Activated T-cell treated with anti-CD3 and anti-CD28 coated beads, Interleukin-2, amount 50 U/mL, for 48 hours (primary cell): ENCODE results near the gene MOV10L1.
"Not testable (repeated sequence)": the region's sequence is repeated elsewhere in the genome, so short reads cannot be mapped to it uniquely, and the experiment has no call there.

ENCODE experiments used
- DNase-seq, 2 experiments: peaks; one replicate each; pipeline ENCODE4 v3.0.0-alpha.2; 2020

Gene MOV10L1

DNA sequence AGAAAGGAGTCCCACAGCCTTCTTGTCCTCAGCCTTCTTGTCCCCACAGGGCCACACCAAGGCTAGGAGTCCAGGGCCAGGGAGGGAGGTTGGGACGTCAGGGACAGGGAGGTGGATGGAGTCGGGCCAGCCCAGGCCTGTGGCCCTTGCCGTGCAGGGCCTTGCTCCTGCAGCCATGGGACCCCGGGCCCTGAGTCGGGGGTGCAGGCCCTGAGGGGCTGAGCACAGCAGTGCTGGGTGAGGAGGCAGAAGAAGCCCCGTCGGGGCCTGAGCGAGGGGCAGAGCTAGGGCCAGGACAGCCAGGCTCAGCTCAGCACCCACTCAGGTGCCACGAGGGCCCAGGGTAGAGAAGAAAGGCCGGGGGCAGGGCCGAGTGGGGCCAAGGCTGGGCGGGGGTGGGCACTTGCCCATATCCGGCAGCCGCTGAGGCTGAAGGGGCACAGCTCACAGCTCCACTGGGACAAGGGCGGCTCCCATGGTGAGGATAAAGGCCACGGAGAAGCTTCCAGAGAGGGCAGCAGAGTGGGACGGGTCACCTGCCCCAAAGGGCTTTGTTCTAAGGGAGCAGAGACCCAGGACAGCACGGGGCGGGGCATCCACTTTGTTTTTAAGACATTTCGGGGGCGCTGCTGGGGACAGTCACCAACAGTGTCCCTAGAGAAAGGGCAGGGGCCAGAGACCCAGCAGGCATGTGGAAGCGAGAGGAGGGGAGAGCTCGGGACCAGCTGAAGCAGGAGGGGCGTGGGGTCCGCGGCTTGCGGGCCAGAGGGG is 8.2 kb upstream of the MOV10L1 start:
- DNase-seq, result no peak

DNA sequence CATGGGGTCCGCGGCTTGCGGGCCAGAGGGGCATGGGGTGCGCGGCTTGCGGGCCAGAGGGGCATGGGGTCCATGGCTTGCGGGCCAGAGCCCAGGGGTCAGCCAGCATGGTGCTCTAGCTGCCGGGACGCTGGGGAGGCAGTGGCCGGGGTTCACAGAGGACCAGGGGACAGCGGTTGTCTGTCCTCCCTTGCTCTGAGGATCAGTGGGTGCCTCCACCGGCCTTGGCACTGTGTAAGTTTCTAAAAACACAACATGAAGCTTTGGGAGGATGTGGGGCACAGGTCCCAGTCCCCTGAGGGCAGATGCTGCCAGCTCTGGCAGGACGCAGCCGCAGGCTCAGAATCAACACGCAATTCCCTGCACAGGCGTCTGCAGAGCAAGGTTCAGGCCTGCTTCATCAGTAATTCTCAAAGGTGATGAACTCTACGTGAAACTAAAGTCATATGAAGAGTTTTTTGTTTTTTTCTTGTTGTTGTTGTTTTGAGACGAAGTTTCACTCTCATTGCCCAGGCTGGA is 7.5 kb upstream of the MOV10L1 start:
- DNase-seq, result no peak

DNA sequence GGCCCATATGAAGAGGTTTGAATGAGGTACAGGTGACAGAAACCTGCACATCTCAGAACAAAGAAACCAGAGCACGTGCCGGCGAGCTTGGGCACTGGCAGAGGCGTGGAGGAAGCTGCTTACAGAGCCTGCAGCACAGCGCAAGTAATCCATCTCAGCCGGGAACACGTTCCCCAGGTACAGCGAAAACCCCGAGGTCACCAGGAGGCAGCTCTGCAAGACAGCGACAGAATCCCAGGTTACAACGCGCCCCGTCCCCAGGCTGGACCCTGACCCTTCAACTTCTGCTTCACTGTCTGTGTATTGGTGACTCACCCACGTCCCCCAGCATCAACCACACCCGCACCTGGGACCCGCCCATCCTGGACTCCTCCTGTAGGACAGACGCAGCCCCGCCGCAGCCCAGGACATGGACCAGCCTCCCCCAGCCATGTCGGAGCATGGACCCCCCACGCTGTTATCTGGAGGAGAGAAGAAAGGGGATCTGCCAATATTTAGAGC is 6.8 kb upstream of the MOV10L1 start:
- DNase-seq, result no peak

- DNase-seq, result no peak
Observed at GRCh38 chr22:50083462-50084079, 6.2 kb upstream of the MOV10L1 start.

GRCh38 chr22:50084080-50084477 is 5.7 kb upstream of the MOV10L1 start:
- no peak for DNase-seq

GRCh38 chr22:50084614-50085021 is 5.2 kb upstream of the MOV10L1 start:
- no peak for DNase-seq

DNA sequence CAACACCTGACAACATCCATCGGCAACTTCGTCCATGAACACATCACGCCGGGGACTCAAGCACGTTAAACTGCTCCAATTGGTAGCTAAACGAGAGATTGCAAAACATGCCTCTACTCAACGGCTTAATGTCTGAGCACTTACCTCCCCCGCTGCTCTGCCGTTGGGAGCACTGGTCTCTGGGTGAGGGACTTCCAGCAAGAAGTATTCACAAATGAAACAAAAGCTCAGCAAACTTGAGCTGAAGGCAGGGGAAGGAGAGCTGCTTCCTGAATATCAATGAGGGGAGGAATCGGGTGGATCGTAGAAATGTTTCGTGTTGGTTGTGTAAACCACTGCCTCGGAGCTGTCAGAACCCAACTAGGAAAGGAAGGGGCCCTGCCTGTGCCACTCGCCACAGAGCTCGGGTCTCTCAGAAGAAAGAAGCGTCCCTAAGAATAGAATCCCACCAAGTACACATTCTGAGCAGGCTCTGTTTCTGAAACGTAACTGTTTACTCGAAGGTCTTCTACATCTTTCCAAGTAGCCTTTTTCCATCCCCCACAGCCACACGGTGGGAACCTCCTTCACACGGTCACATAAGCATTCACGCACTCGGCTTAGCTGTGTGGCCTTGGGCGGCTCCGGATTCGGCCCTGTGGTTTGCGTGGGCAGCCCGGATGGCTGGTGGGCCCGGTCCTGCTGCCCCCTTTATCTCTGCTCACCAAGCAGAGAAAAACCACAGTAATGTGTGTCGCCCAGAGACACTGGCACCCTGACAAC is 4.4 kb upstream of the MOV10L1 start, which contains the start of gene MLC1:
Gene MLC1, minus strand, starts transcription at position 216 of the 762 bp plus-strand sequence. CDS start 524 bp downstream, outside the sequence.
- peak; percentile 32 to 37 for DNase-seq

DNA sequence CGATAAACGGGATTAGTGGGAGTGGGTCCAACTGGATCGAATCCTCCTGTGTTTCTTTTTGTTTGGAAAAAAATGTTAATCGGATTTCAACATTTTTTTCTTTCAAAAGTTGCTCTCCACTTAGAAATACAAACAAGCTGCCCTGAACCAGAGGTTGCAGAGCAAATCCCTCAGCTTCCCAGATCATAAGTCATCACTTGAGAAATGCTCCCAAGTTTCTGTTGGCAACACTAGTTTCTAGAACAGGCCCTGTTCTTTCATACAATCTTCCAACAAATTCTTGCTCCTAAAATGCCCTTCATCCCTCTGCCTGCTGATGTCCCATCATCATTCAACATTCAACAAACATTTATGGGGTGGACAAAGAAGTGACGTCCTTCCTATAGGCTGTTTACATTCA is 3.3 kb upstream of the MOV10L1 start:
- no peak for DNase-seq

DNA sequence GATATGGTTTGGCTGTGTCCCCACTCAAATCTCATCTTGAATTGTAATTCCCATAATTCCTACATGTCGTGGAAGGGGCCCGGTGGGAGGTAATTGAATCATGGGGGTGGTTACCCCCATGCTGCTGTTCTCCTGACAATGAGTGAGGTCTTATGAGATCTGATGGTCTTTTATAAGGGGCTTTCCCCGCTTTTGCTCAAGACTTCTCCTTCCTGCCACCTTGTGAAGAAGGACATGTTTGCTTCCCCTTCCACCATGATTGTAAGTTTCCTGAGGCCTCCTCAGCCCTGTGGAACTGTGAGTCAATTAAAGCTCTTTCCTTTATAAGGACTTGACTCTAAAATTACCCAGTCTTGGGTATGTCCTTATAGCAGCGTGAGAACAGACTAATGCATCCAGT is 2.8 kb upstream of the MOV10L1 start:
- not testable (repeated sequence) for DNase-seq

DNA sequence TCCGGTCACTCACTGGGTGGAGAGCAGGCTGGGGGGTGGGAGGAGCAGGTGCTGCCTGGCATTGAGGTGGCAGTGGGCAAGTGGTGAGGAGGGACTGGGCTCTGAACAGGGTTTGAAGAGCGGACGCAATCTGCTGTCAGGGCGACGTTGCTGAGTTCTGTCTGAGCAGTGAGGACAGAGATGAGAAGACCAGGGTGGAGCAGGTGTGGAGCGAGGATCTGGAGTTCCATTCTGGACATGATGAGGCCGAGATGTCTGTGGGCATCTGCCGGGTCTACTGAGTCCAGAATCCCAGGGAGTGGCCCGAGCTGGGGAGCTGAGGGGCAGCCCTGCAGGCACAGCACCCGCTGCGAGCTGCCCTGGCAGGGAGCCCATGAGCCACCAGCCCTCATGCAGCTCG is 2.2 kb upstream of the MOV10L1 start:
- DNase-seq, result no peak

- no peak for DNase-seq
Observed at GRCh38 chr22:50088096-50088495, 1.7 kb upstream of the MOV10L1 start.

- DNase-seq, result no peak
Observed at GRCh38 chr22:50089231-50089630, 575 bp upstream of the MOV10L1 start.

DNA sequence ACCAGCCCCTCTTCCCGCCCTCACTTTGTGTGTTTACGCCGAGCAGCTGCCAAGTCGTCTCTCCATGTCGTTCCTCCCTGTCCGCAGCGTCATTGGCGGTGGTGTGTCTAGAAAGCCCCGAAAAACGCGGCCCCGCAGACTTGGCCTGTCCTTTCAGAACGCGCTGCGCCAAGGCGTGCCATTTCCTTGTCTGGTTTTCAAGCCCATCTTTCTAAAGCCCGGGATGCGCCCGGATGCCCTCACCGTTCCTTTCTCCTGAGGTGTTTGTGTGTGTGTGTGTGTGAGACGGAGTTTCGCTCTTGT is 557 bp downstream of the MOV10L1 start:
- DNase-seq, result no peak

DNA sequence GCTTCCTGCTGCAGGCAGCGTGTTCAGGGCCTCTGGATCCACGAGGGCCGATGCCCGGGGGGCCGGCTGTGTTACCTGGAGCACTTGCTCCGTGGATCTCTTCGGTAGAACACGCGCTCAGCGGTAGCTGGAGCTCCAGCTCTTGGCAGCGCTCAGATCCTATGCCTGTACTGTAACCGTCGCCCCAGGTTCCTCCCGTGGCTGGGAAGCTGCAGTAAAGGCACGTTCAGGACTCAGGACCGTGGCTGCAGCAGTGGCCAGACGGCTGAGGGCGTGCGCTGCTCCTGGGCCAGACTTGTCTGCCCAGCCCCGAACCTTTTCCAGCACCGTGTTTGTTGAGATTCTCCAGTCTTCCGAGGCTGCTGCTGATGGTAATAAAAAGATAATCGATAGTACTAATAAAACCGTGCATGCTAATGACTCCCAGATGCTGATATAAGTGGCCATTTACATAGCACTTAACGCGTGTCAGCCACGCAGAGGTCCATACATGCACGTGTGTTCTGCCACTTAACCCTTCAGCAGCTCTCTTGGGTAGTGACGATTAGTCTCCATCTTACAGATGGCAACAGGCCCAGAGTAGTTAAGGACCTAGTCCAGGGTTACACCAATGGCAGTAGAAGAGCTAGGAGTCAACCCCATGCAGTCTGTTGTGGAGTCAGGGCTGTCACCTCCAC is 1.4 kb downstream of the MOV10L1 start:
- DNase-seq, result no peak

DNA sequence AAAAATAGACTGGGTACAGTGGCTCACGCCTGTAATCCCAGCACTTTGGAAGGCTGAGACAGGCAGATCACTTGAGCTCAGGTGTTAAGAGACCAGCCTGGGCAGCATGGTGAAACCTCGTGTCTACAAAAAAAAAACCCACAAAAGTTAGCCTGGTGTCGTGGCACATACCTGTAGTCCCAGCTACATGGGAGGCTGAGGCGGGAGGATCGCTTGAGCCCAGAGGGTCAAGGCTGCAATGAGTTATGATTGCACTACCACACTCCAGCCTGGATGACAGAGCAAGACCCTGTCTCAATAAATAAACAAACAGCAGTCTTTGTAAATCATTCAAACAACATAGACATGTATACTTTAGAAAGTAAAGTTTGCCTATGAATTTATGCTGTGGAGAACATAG is 2.5 kb downstream of the MOV10L1 start:
- DNase-seq, result no peak

DNA sequence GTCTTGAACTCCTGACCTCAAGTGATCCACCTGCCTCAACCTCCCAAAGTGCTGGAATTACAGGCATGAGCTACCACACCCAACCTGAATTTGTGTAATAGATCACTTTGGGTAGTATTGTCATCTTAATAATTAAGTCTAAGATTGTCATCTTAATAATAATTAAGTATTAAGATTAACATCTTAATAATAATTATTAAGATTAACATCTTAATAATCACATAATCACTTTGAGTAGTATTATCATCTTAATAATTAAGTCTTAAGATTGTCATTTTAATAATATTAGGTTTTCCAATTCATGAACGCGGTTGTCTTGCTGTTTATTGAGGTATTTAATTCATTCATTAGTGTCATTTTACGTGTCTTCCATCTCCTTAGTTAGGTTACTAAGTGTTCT is 8.2 kb downstream of the MOV10L1 start:
- no peak for DNase-seq

GRCh38 chr22:50101870-50102565 is 12.2 kb downstream of the MOV10L1 start:
- DNase-seq, result no peak

DNA sequence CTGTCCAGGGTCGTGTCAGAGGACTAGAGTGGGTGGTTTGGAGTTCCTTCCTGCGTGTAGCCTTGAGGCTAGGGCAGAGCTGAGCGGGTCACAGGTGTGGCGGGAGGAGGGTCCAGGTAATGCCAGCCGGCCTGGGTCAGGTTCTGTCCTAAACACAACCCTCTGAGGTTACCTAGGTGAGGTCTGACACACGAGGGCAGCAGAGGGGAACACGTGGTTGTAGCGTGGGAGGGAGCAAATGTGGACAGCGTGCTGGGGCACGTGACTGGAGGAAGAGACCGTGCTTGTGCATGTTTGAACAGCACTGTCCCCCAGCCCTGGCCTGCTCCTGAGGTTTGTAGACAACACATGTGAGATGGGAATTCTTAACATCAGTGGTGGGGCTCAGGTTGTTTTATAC is 13.1 kb downstream of the MOV10L1 start:
- DNase-seq, result peak in 1 of 2 experiments; percentile 28

DNA sequence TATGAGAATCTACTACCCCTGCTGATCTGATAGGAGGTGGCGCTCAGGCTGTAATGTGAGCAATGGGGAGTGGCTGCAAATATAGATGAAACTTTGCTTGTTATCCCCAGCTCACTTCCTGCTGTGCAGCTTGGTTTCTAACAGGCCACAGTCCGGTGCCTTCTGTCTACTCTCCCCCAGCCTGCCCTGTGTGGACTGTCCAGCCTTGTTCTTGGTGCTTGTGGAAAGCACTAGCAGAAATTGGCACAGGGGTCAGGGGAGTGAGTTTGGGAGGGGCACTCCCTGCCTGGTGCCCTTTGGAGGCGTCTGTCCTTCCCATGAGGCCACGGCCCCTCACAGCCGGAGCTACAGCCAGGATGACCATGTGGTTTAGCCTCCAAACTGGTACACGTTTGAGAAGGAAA is 14.3 kb downstream of the MOV10L1 start:
- no peak for DNase-seq

- no peak for DNase-seq
Observed at GRCh38 chr22:50105208-50106100, 15.6 kb downstream of the MOV10L1 start.

GRCh38 chr22:50107529-50107928 is 17.7 kb downstream of the MOV10L1 start:
- DNase-seq, result no peak
